Uterus (tissue), 2 donors: Measurements from ENCODE around the gene NBEAL1.

ENCODE experiments used
- POLR2A ChIP-seq, 2 donors: fragments of 450-650 bp; IDR thresholded peaks; one replicate each; pipeline ENCODE4 v1.6.1; 2016; ENCODE audit warnings: antibody characterized with exemption in 2 of 2, mild to moderate bottlenecking in 1 of 2, moderate library complexity in 1 of 2
- TF ChIP-seq, protein P1 (sequence below), 4 experiments: fragments of 200-600 bp in 2 of 4; fragments of 450-650 bp in 2 of 4; sonication (generic) in 2 of 4; IDR thresholded peaks; one replicate each; pipeline ENCODE4 v1.5.1; 2016 to 2019; ENCODE audit warnings: antibody characterized with exemption in 4 of 4, mild to moderate bottlenecking in 2 of 4, moderate library complexity in 1 of 4

- TF ChIP-seq, protein P1, sequence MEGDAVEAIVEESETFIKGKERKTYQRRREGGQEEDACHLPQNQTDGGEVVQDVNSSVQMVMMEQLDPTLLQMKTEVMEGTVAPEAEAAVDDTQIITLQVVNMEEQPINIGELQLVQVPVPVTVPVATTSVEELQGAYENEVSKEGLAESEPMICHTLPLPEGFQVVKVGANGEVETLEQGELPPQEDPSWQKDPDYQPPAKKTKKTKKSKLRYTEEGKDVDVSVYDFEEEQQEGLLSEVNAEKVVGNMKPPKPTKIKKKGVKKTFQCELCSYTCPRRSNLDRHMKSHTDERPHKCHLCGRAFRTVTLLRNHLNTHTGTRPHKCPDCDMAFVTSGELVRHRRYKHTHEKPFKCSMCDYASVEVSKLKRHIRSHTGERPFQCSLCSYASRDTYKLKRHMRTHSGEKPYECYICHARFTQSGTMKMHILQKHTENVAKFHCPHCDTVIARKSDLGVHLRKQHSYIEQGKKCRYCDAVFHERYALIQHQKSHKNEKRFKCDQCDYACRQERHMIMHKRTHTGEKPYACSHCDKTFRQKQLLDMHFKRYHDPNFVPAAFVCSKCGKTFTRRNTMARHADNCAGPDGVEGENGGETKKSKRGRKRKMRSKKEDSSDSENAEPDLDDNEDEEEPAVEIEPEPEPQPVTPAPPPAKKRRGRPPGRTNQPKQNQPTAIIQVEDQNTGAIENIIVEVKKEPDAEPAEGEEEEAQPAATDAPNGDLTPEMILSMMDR (IDR thresholded peaks at IDR 0.05): no peak
- TF ChIP-seq POLR2A (IDR thresholded peaks at IDR 0.05): no peak
These were observed 112.3 kb downstream of the NBEAL1 start for GRCh38 chr2:203126996-203127395.
